Glomerular visceral epithelial cell (primary cell): ENCODE results near the gene GALNT11.
"Not testable (repeated sequence)": the region's sequence is repeated elsewhere in the genome, so short reads cannot be mapped to it uniquely, and the experiment has no call there.

Source experiments
- DNase-seq: peaks from one replicate; pipeline ENCODE4 v3.0.0-alpha.2; 2016; ENCODE audit errors: extremely low spot score

GALNT11 gene

DNA sequence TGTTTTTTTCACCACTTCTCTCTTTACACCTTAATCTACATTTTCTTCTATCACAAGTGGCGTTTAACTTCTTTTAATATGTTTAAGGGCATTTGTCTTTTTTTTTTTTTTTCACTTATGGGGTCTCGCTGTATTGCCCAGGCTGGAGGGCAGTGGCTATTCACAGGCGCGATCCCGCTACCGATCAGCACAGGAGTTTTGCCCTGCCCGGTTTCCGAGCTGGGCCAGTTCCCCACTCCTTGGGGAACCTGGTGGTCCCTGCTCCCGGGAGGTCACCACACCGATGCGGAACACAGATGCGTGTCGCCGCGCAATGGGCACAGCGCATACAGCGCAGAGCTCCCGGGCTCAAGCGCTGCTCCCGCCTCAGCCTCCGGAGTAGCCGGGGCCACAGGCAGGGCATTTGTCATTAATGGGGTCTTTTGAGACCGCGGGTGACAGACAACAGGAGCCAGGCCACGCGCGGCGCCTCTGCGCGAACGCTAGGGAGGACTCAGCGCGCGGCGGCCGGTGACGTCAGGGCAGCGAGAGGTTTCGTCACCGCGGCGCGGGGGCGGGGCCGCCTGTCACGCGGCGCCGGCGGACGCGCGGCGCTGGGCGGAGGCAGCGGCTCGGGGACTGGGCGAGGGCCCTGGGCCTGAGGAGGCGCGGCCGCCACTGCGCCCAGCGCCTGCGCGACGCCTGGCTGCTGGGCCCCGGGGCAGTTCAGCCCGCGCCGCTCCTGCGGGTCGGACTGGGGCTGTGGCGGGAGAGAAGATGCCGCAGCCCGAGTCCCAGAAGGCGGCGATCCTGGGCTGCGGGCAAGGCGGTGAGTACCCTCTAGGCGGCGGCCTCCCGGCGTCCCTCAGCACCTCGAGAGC is at the start of gene GALNT11:
TSS of gene GALNT11 (plus strand) at position 598 of the 860 bp plus-strand sequence. CDS start 68,554 bp downstream, outside the sequence.
- DNase-seq = peak; percentile 82

- DNase-seq = no peak
Observed at GRCh38 chr7:151978616-151979015, 46.9 kb upstream of the GALNT11 start.

DNA sequence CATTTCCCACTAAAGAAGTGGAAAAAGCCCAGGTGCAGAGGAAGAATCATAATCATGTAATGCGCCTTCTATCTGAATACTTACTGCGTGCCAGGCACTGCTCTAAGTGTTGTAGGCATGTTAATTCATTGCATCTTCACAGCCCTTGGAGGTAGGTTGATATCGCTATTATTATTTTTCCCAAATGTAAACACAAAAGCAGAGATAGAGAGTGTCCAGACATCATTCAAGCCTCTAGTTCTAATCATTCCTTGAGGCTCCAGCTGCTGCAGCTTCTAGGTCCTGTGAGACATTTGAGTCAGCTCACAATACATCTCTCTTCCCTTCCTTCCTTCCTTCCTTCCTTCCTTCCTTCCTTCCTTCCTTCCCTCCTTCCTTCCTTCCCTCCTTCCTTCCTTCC is 44.3 kb upstream of the GALNT11 start:
- DNase-seq = no peak

GRCh38 chr7:151982806-151983205 is 42.7 kb upstream of the GALNT11 start:
- no peak for DNase-seq

GRCh38 chr7:151984612-151985011 is 40.9 kb upstream of the GALNT11 start:
- DNase-seq = no peak

DNA sequence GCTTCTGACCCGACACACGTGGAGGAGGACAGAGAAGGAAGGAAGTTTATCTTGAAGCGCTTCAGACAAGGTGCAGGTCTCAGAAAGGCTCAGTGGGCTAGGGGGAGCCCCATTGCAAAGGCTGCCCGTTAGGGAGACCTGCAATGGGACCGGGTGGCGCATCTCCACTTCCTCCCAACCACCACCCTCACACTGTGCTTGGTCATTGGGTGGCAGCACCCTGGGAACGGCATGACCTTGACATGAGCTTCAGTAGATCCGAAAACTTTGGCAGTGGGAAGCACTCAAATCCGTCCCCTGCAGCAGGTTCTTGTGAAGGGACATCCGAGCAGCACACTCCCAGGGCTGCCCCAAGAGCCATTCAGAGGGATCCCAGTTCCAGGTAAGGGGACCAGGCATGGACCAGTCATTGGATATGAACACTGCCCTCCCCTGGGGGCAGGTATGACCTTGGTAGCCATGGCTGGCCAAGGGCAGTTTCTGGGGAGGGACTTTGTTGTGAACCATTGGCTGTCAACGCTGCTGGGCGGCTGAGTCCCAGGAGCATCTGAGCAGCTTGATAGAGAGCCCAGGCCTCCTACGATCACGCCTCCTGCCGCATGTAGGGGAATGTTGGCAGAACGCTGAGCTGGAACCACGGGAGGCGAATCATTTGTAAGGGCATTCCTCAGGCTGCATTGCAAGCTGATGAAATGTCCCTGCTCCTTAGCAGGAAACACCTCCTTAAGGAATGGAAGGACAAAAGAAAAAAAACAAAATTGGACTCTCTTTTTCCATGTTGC is 37.5 kb upstream of the GALNT11 start:
- DNase-seq = no peak

DNA sequence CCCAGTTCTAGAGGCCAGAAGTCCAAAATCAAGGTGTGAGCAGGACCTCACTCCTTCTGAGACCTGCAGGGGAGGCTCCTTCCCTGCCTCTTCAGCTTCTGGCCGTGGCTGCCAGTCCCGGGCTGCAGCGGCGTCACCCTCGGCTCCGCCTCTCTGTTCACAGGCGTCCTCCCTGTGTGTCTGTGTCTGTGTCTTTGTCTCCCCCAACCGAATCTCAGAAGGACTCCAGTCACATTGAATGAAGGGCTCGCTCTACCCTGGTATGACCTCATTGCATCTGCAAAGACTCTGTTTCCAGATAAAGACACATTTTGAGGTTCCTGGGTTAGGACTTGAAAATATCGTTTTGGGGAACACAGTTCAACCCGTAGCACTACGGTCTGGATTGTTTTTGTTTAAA is 33.1 kb upstream of the GALNT11 start:
- no peak for DNase-seq

DNA sequence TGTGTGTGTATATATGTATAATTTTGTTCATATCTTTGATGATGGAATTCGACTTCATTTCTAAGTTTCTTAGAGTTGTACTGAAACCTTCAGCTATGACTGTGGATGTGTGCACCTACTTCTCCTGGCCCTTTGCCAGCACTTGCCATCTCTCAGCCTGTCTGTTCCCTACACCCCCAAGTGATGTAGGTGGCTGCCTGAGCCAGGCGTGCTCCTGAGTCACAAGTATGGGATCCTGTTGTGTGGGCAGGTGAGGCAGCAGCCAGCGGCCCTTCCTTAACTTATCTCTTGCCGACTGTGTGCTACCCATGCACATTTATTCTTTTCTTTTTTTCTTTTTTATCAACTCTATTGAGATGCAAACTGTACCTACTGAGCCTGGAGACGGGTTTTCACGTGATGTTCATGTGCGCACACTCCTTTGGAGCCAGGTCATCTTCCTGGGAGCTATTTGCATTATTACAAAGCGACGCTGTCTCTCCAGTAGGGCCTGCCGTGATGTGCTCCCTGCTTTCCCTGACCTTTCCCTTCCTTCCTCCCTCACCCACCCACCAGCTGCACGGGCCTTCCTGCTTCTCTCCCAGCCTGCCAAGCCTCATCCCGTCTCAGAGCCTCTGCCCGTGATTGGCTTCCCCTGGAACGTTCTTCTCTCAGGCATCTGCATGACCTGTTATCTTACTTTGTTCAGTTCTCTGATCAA is 31.3 kb upstream of the GALNT11 start:
- no peak for DNase-seq

DNA sequence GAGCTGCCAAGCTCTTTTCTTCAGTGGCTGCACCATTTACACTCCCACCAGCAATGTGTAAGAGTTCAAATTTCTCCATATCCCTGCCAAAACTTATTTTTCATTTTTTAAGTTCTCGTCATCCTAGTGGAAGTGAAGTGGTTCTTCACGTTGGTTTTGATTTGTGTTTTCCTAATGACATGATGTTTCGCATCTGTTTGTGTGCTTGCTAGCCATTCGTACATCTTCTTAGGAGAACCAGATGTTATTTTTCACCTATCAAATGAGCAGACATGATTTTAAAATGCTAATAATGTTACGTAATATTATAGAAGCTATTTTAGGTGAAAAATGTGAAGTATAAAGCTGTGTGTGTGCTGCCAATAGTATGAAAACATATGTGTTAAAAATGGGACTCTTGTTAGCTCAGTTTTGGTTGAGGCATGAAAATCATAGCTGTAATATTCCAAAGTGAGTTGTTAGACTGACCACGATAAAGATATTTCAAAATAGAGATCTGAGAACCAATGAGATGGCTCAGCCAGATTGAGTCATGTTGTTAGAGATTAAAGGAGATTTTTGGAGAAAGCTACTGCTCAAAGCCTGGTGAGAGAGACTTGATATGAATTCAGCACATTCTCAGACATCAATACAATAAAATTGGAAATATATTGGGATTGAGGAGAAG is 25.9 kb upstream of the GALNT11 start:
- DNase-seq = no peak

DNA sequence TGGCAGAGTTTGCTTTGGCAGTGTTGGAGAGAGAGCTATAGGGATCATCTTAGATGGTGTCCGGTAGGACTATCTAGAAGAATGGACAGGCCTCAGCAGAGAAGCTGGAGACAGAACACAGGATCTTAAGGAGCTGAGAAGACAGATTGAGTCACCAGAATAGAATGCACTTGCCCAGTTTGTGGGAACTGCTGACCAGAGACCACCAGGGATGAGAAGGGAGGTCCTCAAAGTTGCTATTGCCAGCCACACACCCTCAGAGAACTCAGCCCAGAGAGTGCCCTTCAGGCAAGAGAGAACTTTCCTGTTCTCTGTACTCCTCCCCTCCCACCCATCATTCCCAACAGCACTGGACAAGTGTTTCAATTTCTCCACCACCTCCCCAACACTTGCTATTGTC is 25.3 kb upstream of the GALNT11 start:
- DNase-seq = no peak

DNA sequence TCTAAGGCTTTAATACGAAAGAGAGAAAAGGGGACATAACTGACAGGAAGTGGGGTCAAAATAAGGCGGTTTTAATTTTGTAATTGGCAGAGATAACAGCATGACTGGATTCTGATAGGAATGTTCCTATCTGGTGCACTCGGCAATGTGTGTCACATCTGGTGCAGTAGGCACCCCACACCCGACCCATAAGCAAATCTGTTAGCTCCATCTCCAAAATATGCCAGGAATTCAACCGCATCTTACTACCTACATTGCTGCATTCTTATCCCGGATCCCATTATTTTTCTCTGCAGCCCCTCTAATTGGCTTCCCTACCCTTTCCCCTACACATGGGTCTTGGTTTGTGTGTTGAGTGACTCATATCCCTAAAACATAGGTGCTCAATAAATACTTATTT is 19.1 kb upstream of the GALNT11 start:
- DNase-seq = no peak

- DNase-seq = no peak
Observed at GRCh38 chr7:152011860-152012259, 13.6 kb upstream of the GALNT11 start.

- DNase-seq = no peak
Observed at GRCh38 chr7:152013230-152013629, 12.2 kb upstream of the GALNT11 start.

GRCh38 chr7:152013974-152014373 is 11.5 kb upstream of the GALNT11 start:
- no peak for DNase-seq

DNA sequence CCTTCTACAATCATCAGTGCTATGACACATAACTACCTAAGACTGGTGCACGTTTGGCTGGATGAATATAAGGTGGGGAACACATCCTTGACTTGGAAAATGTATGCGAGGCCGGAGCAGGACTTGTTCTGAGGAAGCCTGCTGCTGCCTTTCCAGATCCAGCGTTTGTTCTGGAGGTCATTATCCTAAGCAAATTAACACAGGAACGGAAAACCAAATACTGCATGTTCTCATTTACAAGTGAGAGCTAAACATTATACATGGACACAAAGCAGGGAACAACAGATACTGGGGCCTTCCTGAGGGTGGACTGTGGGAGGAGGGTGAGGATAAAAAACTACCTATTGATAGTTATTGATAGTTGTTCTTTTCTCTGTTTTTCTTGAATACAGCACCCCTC is 10.8 kb upstream of the GALNT11 start:
- no peak for DNase-seq

GRCh38 chr7:152015600-152015999 is 9.9 kb upstream of the GALNT11 start:
- no peak for DNase-seq

GRCh38 chr7:152016947-152017346 is 8.5 kb upstream of the GALNT11 start:
- no peak for DNase-seq

DNA sequence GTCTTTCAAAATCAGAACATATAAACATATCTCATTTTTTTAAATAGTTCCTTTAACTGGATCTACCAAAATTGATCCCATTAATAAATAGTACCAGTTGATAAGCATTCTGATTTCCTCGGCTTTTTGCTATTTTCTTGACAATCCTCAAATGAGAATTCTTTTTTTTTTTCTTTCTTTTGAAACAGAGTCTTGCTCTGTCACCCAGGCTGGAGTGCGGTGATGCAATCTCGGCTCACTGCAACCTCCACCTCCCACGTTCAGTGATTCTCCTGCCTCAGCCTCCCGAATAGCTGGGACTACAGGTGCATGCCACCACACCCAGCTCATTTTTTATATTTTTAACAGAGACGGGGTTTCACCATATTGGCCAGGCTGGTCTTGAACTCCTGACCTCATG is 7.8 kb upstream of the GALNT11 start:
- not testable (repeated sequence) for DNase-seq

DNA sequence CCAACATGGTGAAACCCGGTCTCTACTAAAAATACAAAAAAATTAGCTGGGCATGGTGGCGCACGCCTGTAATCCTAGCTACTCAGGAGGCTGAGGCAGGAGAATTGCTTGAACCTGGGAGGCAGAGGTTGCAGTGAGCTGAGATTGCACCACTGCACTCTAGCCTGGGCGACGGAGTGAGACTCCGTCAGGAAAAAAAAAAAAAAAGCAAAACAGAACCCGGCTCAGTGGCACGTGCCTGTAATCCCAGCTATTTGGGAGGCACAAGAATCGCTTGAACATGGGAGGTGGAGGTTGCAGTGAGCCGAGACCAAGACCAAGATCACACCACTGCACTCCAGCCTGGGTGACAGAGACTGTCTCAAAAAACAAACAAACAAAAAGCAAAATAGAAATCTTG is 3.7 kb upstream of the GALNT11 start:
- not testable (repeated sequence) for DNase-seq

DNA sequence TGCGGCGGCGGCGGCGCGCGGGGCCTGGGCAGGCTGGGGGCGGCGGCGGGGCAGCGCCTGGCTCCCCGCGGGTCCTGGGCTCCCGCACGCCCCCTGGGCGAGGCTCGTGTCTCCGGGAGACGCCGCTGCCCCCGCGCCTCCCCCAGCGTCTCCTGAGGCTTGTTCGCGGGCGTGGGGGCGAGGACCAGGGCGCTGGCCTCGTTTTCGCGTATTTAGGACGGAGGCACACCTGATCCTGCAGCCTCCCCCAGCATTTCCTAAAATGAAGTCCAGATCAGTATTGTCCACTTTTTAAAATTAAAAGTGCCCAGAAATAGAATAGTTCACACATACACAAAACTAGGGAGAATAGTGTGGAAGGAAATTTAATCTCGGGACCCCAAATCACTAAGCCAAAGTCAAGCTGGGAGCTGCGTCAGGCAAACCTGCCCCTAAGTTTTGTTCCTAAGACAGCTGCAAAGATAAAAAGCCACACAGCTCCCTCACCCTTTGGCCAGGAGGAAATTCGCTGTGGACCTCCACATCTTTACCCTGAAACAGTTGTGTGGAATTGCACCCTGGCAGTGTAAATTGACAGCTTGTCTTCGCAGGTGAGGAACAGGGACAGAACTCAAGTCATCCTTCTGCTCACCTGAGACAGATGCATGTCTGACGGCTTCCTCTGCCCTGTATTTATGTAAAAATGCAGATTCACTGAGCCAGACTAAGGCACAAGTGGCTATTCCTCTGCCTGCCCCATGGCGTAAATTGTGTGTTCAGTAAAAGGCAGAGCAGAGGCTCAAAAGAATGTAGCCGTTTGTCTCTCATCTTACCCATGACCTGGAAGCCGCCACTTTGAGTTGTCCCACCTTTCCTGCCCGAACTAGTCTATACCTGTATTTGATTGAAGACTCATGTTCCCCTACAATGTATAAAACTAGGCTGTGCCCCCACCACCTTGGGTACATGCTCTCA is 740 bp downstream of the GALNT11 start:
- no peak for DNase-seq
